Skeletal muscle tissue (tissue), 4 donors: ENCODE measurements around the gene SLC7A14. TPM values are rescaled to one million over a fixed set of nuclear protein-coding genes. Genes with fewer than 3 reads are reported as not detected.

Source experiments
- H3K27ac ChIP-seq: one replicate; pipeline ENCODE4 v1.7.0; 2013; ENCODE audit warnings: mild to moderate bottlenecking, low read depth, low read length, inconsistent platforms
- H3K27me3 ChIP-seq, 3 donors: one replicate each; pipeline ENCODE4 v1.7.0; 2013; ENCODE audit warnings: low read length in 3 of 3; ENCODE audit not compliant: control insufficient read depth in 3 of 3, insufficient read depth in 3 of 3
- H3K36me3 ChIP-seq, 3 donors: one replicate each; pipeline ENCODE4 v1.7.0; 2013; ENCODE audit warnings: low read length in 3 of 3; ENCODE audit not compliant: control insufficient read depth in 3 of 3, insufficient read depth in 3 of 3
- H3K4me1 ChIP-seq, 3 donors: one replicate each; pipeline ENCODE4 v1.7.0; 2013; ENCODE audit warnings: low read length in 3 of 3, mild to moderate bottlenecking in 3 of 3; ENCODE audit not compliant: control insufficient read depth in 3 of 3, insufficient read depth in 3 of 3
- H3K4me3 ChIP-seq, 3 donors: one replicate each; pipeline ENCODE4 v1.7.0; 2013; ENCODE audit warnings: low read length in 3 of 3
- H3K9ac ChIP-seq, 3 donors: one replicate each; pipeline ENCODE4 v1.7.0; 2013; ENCODE audit warnings: low read length in 3 of 3, mild to moderate bottlenecking in 3 of 3, moderate library complexity in 2 of 3, low read depth in 1 of 3
- H3K9me3 ChIP-seq, 3 donors: one replicate each; pipeline ENCODE4 v1.7.0; 2013; ENCODE audit warnings: low read length in 3 of 3; ENCODE audit not compliant: control insufficient read depth in 3 of 3
- total RNA-seq: library from RNA; depleted of rRNA; stranded (reverse); fragments of >200 nt; gene quantifications from one replicate; pipeline ENCODE4 v1.2.3, GENCODE V29; 2014
- donor health status: Osteomylitis.

The SLC7A14 gene
- total RNA-seq, 1 donor from 2014 or later = not detected

DNA sequence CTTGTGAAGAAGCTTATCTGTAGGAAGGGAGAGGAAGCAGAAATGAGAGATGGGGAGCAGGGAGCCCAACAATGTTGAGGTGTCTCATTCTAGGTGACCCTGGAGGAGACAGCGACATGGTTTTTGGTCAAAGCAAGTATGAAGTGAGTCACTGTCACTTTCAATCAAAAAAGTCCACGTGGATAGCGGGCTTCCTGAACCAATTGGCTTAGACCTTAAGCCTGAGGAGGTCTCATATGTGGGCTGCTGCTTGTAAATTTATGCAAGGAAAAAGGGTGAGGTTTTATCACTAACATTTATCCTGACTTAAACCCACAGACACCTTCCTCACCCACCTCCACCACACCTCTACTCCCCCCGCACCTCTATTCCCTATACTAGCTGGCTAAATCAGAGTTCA, 144.5 kb downstream of the SLC7A14 start:
- Histone ChIP-seq H3K9ac (no peak overlapping the region), H3K27ac (no peak overlapping the region), H3K9me3 (no peaks in the 10 kb centered on the region), H3K36me3 (no peaks in the 10 kb centered on the region), H3K27me3 (peaks cover 0 to 3% (median 0%) of the 10 kb centered on the region in 3 donors), H3K4me1 (no peaks in the 10 kb centered on the region), H3K4me3 (no peak overlapping the region)

DNA sequence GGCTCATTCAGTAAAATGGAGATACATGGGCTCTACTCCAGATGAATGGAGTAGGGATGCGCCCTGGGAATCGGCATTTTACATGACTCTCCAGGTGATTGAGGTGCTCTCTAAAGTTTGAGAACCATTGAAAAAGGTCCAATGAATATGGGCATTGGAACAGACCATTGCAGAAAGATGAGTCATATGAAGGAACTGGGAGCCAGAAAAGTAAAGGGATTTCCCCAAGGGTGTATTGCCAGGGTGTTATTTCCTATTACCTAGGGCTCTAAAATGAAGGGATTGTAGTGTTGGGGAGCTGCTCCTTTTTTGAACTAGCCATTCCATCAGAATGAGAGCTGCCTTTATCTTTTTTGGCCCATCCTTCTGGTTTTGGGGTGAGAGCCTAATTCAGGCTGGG, 145.5 kb downstream of the SLC7A14 start:
- no peak overlapping the region for H3K27ac ChIP-seq
- H3K27me3 ChIP-seq = peaks cover 0 to 3% (median 0%) of the 10 kb centered on the region in 3 donors
- no peaks in the 10 kb centered on the region for H3K4me1 ChIP-seq
- no peak overlapping the region for H3K4me3 ChIP-seq
- H3K36me3 ChIP-seq = no peaks in the 10 kb centered on the region
- no peak overlapping the region for H3K9ac ChIP-seq
- no peaks in the 10 kb centered on the region for H3K9me3 ChIP-seq

DNA sequence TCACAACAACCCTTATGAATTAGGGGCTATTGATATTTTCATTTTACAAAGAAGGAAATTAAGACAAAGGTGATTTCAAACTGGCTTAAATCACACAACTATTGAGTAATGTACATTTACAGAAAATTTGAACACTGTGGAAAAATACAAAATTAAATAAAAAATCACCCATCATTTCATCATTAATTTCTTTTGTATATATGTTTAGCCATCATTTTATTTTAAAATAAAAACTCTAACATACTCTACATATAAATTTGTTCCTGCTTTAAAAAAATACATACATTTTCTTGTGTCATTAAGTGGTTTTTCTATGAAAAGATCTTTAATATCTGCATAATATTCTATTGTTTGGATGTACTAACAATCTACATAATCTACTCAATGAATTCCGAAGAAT, 147.0 kb downstream of the SLC7A14 start:
- Histone ChIP-seq H3K9ac (no peak overlapping the region), H3K4me1 (no peaks in the 10 kb centered on the region), H3K36me3 (no peaks in the 10 kb centered on the region), H3K27ac (no peak overlapping the region), H3K9me3 (no peaks in the 10 kb centered on the region), H3K27me3 (peaks cover 0 to 3% (median 0%) of the 10 kb centered on the region in 3 donors), H3K4me3 (no peak overlapping the region)

DNA sequence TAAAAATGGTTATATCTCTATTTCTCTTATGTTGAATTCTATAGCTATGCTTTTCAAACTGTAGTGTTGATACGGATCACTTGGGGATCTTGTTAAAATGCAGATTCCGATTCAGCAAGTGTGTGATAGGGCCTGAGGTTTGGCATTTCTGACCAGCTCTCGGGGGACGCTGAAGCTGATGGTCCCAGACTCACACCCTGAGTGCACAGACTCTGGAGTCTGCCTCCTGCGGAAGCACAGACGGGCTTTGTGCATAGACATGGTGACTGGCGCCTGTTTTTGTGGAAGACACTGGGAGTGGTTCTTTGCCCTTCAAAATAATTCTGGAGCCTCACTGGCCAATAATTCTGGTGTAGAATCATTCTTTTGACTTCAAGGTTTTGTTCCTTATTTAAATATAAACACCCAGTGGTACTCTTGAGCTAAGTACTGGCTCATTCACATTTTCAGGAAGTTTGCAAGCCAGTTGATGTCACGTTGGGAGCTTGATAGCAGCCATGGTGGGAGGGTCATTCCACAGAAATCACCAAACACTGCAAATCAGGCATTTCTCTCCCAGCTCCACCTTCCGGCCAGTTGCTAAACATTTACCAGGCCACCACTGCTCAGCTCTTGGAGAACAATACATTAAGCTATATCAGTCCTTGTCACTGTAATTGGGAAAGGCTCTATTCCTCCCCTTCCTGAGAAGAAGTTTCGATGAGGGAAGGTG, 148.0 kb downstream of the SLC7A14 start:
- Histone ChIP-seq H3K9me3 (no peaks in the 10 kb centered on the region), H3K4me1 (no peaks in the 10 kb centered on the region), H3K9ac (no peak overlapping the region), H3K36me3 (no peaks in the 10 kb centered on the region), H3K4me3 (no peak overlapping the region), H3K27me3 (peaks cover 0 to 3% (median 0%) of the 10 kb centered on the region in 3 donors), H3K27ac (no peak overlapping the region)

DNA sequence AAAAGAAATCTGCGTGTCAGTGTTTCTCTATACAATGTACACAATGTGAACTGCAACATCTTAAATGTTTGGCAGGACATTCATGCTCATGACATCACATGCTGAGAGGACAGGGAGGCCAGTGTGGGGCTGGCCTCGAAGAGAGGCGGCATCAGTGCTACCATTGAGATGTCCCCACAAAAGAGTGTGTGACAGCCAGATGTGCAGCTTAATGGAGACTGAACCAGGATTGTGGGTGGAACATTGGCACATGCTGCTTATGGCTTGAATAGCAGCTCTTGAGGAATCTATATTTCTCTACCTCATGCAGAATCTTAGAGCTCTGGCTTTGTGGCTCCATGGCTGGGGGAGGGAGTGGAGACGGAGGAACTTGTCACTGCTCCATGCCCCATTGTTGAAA, 148.7 kb downstream of the SLC7A14 start:
- Histone ChIP-seq H3K36me3 (no peaks in the 10 kb centered on the region), H3K4me3 (no peak overlapping the region)

DNA sequence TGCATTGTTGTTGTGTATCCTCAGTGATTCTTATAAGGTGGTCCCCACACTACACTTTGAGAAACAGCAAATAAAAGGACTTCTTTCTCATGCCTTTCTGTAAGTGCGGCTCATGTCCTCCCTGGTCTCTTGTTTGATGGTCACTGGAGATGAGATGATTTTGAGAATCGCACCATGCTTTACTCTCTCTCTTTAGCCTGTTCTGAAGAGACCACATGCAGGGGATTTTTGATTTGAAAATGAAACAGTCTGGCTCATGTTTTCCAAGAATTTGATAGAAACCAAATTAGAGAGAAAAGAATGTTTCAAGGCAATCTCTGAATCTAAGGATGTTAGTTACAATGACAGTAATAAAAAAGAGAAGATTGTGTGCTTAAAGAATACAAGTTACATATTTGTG, 149.2 kb downstream of the SLC7A14 start:
- Histone ChIP-seq H3K9me3 (no peaks in the 10 kb centered on the region), H3K9ac (no peak overlapping the region), H3K27ac (no peak overlapping the region), H3K4me3 (no peak overlapping the region), H3K36me3 (no peaks in the 10 kb centered on the region), H3K4me1 (no peaks in the 10 kb centered on the region), H3K27me3 (no peaks in the 10 kb centered on the region)

More for the DNA sequence above, 148.7 kb downstream of the SLC7A14 start:
- Histone ChIP-seq H3K4me1 (no peaks in the 10 kb centered on the region), H3K9ac (no peak overlapping the region), H3K27ac (no peak overlapping the region), H3K27me3 (peaks cover 0 to under 1% (median 0%) of the 10 kb centered on the region in 3 donors), H3K9me3 (no peaks in the 10 kb centered on the region)

DNA sequence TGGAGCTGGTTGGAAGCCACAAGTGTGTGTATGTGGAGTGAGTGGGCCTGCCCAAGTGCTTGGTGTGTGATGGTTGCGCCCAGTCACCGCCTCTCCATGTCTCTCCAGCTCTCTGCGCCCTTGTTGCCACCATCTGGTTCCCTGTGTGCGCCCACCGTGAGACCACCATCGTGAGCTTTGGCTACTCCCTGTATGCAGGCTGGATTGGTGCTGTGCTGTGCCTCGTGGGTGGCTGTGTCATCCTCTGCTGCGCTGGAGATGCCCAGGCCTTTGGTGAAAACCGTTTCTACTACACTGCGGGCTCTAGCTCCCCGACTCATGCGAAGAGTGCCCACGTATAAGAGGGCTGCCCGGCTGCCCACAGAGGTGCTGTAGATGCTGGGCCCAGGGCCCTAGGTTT, 153.5 kb downstream of the SLC7A14 start:
- Histone ChIP-seq H3K27ac (no peak overlapping the region), H3K4me3 (no peak overlapping the region), H3K27me3 (no peaks in the 10 kb centered on the region), H3K9me3 (no peaks in the 10 kb centered on the region), H3K9ac (no peak overlapping the region), H3K4me1 (no peaks in the 10 kb centered on the region), H3K36me3 (no peaks in the 10 kb centered on the region)

DNA sequence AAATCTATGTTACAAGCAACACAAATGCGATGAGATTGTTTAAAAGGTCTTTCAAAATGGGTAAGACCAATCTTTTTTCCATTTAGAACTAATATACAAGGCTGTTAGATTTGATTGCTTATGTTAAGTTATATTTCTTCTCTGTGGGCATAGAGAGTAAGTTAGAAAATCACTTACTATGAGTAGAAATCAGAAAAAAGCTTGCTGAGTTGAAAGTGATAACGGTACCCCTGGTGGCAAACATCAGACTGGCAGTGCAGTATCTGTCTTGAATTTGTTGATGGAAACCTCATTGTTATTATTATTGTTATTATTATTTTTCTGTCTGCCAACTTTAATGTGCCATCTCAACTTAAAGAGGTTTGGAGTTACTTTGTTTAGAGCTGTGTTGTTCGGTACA, 154.8 kb downstream of the SLC7A14 start:
- Histone ChIP-seq H3K4me3 (no peak overlapping the region), H3K9me3 (no peaks in the 10 kb centered on the region), H3K27ac (no peak overlapping the region), H3K36me3 (no peaks in the 10 kb centered on the region), H3K4me1 (no peaks in the 10 kb centered on the region), H3K9ac (no peak overlapping the region), H3K27me3 (no peaks in the 10 kb centered on the region)

DNA sequence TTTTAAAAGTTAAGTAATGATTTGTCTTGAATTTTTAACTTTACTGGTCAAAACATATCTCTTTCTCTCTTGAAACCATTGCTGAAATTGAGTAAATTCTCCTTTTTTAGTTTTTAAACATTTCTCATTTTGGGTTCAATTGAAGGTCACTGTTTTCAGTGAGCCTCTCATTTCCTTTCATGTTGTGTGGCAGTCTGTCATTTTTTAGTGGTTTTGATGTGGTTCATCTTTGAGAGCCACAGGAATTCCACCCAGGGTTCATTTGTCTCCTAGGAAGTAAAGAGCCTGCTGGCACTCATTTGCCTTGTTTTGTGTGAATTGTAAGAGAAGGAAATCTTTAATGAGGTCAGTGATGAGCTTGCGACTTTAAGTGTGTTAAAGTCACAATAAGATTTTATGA, 156.8 kb downstream of the SLC7A14 start:
- H3K27ac ChIP-seq = no peak overlapping the region
- H3K4me1 ChIP-seq = no peaks in the 10 kb centered on the region
- H3K9me3 ChIP-seq = no peaks in the 10 kb centered on the region
- H3K9ac ChIP-seq = no peak overlapping the region
- H3K27me3 ChIP-seq = no peaks in the 10 kb centered on the region
- H3K4me3 ChIP-seq = no peak overlapping the region
- no peaks in the 10 kb centered on the region for H3K36me3 ChIP-seq

DNA sequence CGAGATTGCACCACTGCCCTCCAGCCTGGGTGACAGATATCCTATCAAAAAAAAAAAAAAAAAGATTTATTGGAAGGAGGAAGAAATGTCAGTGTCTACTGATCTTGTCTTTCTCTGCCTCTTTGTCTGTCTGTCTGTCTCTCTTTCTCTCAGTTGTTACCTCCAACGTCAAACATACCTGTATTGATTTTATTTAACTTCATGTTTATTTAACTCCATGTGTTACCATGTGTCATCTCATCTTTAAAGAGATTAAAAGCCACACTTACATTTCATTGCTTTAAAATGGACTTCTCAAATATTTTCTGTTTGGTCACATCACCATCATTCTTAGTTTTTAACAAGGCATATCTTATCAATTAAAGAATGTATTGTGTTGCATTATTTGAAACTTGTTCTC, 157.8 kb downstream of the SLC7A14 start:
- Histone ChIP-seq H3K27me3 (no peaks in the 10 kb centered on the region), H3K9me3 (no peaks in the 10 kb centered on the region), H3K4me1 (no peaks in the 10 kb centered on the region), H3K27ac (no peak overlapping the region), H3K9ac (no peak overlapping the region), H3K36me3 (no peaks in the 10 kb centered on the region), H3K4me3 (no peak overlapping the region)
